Activated CD8-positive, alpha-beta T cell treated with anti-CD3 and anti-CD28 coated beads for 36 hours (primary cell): ENCODE results near the gene STK32C. TPM values are rescaled to one million over a fixed set of nuclear protein-coding genes. Genes with fewer than 3 reads are reported as not detected.

Source experiments
- ATAC-seq: fragments of 200-7000 bp; cut with Tn5 transposase; one replicate; pipeline ENCODE4 v1.10.0; 2021; ENCODE audit warnings: mild to moderate bottlenecking, moderate library complexity
- CTCF ChIA-PET: fragments of 350-600 bp; sonication (Branson Sonifier 250); formaldehyde crosslinking; loops from one replicate; lab custom pipeline; 2021; ENCODE audit warnings: antibody characterized with exemption; lab: Charles Lee
- POLR2A ChIA-PET: fragments of 350-600 bp; sonication (Branson Sonifier 250); formaldehyde crosslinking; loops from one replicate; lab custom pipeline; 2021; ENCODE audit warnings: antibody characterized with exemption; lab: Charles Lee
- DNase-seq: peaks from one replicate; pipeline ENCODE4 v3.0.0-alpha.2; 2020
- H3K27ac Mint-ChIP-seq: one replicate; pipeline ENCODE4 v1.8.0; 2021; ENCODE audit warnings: mild to moderate bottlenecking, mixed read lengths
- H3K27me3 Mint-ChIP-seq: one replicate; pipeline ENCODE4 v1.8.0; 2021; ENCODE audit warnings: mixed read lengths
- H3K36me3 Mint-ChIP-seq: one replicate; pipeline ENCODE4 v1.8.0; 2021; ENCODE audit warnings: low read depth, mixed read lengths
- H3K4me1 Mint-ChIP-seq: one replicate; pipeline ENCODE4 v1.8.0; 2021; ENCODE audit warnings: low read depth, mixed read lengths
- H3K4me3 Mint-ChIP-seq: one replicate; pipeline ENCODE4 v1.8.0; 2021; ENCODE audit warnings: mild to moderate bottlenecking, moderate library complexity, mixed read lengths
- H3K9me3 Mint-ChIP-seq: one replicate; pipeline ENCODE4 v1.8.0; 2021; ENCODE audit warnings: mixed read lengths
- CTCF ChIP-seq: fragments of 200-600 bp; IDR thresholded peaks from one replicate; pipeline ENCODE4 v1.8.0; 2022; ENCODE audit warnings: antibody characterized with exemption, mild to moderate bottlenecking
- intact Hi-C: fragments of 100-400 bp; cut with micrococcal nuclease; formaldehyde crosslinking; loops from one replicate; pipeline ENCODE4 v1.10.0; 2022
- total RNA-seq, 2 experiments: library from RNA; stranded (reverse); gene quantifications; one replicate each; pipeline ENCODE4 v1.2.3, GENCODE V29; 2021

The STK32C gene
- total RNA-seq, 2 experiments from 2014 or later = 29.3 to 31.4 TPM

DNA sequence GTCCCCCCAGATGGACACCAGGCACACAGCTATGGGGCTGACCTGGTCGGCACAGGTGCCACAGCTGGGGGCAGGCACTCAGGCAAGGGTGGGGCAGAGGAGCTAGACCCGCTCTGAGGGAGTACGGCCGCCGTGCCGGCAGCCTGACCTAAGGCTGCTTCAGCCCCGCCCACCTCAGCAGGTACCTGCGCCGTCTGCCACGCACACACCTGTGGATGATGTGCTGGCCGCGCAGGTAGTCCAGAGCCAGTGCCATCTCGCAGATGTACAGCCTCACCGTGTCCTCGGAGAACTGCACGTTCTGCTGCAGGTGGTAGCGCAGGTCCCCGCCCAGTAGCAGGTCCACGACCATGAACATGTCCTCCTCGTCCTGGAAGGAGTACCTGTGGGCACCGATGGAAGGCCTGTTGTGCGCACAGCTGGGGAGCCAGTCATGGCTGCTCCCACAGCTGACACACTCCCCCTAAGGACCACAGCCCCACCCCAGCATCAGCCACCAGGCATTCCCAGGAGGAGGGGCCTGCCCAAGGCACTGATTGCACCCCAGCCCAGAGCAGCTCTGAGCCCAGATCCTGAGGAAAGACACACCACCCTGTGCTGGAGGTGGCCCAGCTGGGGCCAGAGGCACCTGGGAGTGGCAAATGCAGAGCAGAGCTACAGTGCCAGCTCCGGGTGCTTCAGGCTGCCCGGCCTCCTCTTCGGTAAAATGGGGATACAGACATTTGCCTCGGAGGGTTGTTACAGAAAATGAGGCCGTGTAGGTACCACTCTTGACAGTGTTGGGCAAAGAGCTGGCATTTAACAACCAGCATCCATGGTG lies 81.0 kb downstream of the STK32C start:
- intact Hi-C loops = loop anchor here (10.0 kb wide), 1 partner anchor 128 kb away; no protein-coding TSS in a partner anchor
- ChIA-PET POLR2A (interaction anchor here (1.0 kb wide), 1 partner anchor 220 kb away, joined by 4 read pairs; no protein-coding TSS in a partner anchor), CTCF (no interaction called here)
- Mint-ChIP-seq H3K36me3 (no peaks in the 10 kb centered on the region), H3K4me3 (no peak overlapping the region), H3K27ac (no peak overlapping the region), H3K4me1 (peaks cover 19% of the 10 kb centered on the region), H3K9me3 (no peaks in the 10 kb centered on the region), H3K27me3 (no peaks in the 10 kb centered on the region)
- TF ChIP-seq CTCF = no peak
- ATAC-seq (no peak), DNase-seq (no peak)

DNA sequence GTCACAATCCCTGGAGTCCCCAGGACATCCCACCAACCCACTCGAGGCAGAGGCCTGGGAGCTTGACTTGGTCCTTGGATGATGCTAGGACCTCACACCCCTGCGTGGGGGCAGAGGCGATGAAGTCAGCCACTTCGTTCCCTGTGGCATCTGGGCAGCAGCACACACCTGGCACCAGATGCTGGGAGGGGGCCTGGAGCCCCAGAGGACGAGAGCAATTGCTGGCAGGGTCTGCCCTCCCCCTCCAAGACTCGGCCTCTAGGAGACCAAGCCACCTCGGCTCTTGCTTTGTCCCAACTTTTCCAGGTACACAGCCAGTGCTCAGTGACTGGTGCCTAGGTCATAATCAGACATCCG lies 81.9 kb downstream of the STK32C start:
- no peak for TF ChIP-seq CTCF
- no peaks in the 10 kb centered on the region for H3K27me3 Mint-ChIP-seq
- H3K9me3 Mint-ChIP-seq = no peaks in the 10 kb centered on the region
- peaks cover 12% of the 10 kb centered on the region for H3K4me1 Mint-ChIP-seq
- intact Hi-C loops = loop anchor here (10.0 kb wide), 1 partner anchor 129 kb away; no protein-coding TSS in a partner anchor
- H3K36me3 Mint-ChIP-seq = no peaks in the 10 kb centered on the region
- ChIA-PET POLR2A (no interaction called here), CTCF (no interaction called here)
- H3K4me3 Mint-ChIP-seq = no peak overlapping the region
- DNase-seq (no peak), ATAC-seq (no peak)
- H3K27ac Mint-ChIP-seq = no peak overlapping the region

DNA sequence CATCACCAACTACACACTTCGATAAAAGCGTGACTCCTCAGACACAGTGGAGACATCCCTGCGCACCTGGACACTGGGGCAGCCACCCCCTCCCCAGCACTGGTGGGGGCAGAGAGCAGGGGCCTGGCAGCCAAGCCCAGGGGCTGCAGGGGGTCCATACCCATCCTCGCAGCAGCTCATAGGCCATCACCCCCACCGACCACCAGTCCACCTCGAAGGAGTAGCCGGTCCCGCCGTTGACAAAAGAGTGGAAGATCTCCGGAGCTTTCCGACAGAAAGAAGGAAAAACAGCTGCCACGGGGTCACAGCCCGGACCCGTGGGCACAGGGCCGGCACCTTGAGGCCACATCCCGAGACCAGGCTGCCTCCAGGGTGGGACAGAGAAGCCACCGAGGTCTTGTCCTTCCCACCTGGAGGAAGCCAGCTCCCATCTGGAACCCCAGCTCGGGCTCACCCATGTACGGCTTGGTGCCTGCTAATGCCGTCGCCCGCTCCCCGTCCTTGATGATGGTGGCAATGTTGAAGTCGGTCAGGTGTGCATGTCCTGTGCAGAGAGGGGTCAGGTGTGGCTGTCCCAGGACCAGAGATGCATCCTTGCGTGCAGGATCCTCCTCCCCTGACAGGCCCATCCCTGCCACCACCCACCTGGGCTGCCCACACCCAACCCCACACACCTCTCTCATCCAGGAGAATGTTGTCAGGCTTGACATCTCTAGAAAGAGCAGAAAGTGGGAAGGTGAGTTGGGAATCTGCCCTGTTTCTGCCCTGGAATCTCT lies 82.5 kb downstream of the STK32C start:
- DNase-seq (no peak), ATAC-seq (no peak)
- Mint-ChIP-seq H3K27ac (no peak overlapping the region), H3K4me1 (peaks cover 10% of the 10 kb centered on the region), H3K36me3 (no peaks in the 10 kb centered on the region), H3K4me3 (no peak overlapping the region), H3K27me3 (no peaks in the 10 kb centered on the region), H3K9me3 (no peaks in the 10 kb centered on the region)
- no peak for TF ChIP-seq CTCF
- CTCF ChIA-PET = no interaction called here
- intact Hi-C loops = loop anchor here (10.0 kb wide), 1 partner anchor 130 kb away; no protein-coding TSS in a partner anchor
- POLR2A ChIA-PET = interaction anchor here (0.5 kb wide), 1 partner anchor 10 kb away, joined by 3 read pairs; no protein-coding TSS in a partner anchor

DNA sequence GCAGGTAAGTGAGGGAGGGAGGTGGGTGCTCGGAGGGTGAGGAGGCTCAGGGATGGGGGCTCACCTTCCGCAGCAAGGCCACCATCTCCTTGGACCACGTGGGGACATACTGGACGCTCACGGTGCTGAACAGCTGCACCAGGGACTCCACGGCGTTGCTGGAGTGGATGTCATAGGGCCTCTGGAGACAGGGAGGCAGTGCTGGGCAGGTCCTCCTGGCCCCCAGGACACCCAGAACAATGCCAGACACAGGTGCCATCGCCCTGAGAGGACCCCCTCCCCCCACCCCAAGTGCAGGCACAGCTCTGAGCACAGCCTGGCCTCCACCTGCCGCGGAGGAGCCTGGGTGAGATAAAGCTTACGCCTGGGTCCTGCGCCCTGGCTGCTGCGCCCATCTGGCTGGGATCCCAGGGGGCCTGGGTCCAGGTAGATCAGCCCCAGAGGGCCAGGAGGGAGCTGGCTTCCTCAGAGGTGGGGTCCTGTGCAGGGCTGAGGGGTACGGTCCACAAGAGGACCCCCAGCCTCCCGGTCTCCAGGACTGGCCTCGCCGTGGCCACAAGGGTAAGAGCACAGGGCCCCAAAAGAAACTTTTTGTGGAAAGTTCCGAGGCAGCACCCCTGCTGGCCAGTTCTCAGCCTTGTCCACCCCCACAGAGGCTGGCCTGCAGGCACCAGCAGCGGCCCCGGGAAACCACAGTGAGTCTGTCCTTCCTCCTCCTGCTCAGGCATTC lies 83.2 kb downstream of the STK32C start:
- H3K36me3 Mint-ChIP-seq = no peaks in the 10 kb centered on the region
- peaks cover 5% of the 10 kb centered on the region for H3K4me1 Mint-ChIP-seq
- intact Hi-C loops = loop anchor here (10.0 kb wide), 1 partner anchor 130 kb away; no protein-coding TSS in a partner anchor
- ChIA-PET CTCF (interaction anchor here (0.6 to 1.1 kb wide), 3 partner anchors 13 to 129 kb away, joined by 3 to 5 read pairs (median 3); no protein-coding TSS in a partner anchor), POLR2A (interaction anchor here (0.5 kb wide), 1 partner anchor 9 kb away, joined by 3 read pairs; no protein-coding TSS in a partner anchor)
- H3K27ac Mint-ChIP-seq = no peak overlapping the region
- no peak overlapping the region for H3K4me3 Mint-ChIP-seq
- ATAC-seq (no peak), DNase-seq (no peak)
- H3K27me3 Mint-ChIP-seq = no peaks in the 10 kb centered on the region
- H3K9me3 Mint-ChIP-seq = no peaks in the 10 kb centered on the region
- TF ChIP-seq CTCF = no peak
